NOMO-1 treated with DMSO at 0.1 percent for 48 hours (cell line): Measurements from ENCODE around the gene LRRC28.

Experiments
- DNase-seq: peaks from one replicate; lab custom pipeline; 2025; ENCODE audit not compliant: unreplicated experiment; lab: John Stamatoyannopoulos, UW

Gene LRRC28

GRCh38 chr15:99341786-99342185 is 90.5 kb downstream of the LRRC28 start:
- no peak for DNase-seq

GRCh38 chr15:99343208-99343607 is 91.9 kb downstream of the LRRC28 start:
- DNase-seq = no peak

GRCh38 chr15:99343881-99344551 is 92.7 kb downstream of the LRRC28 start:
- DNase-seq = no peak

- no peak for DNase-seq
These were observed 93.4 kb downstream of the LRRC28 start for GRCh38 chr15:99344639-99345038.

- no peak for DNase-seq
These were observed 94.0 kb downstream of the LRRC28 start for GRCh38 chr15:99345242-99345641.

GRCh38 chr15:99345832-99346462 is 94.7 kb downstream of the LRRC28 start:
- no peak for DNase-seq

GRCh38 chr15:99347574-99347973 is 96.3 kb downstream of the LRRC28 start:
- DNase-seq = no peak

- no peak for DNase-seq
These were observed 97.1 kb downstream of the LRRC28 start for GRCh38 chr15:99348412-99348811.

- DNase-seq = no peak
These were observed 99.1 kb downstream of the LRRC28 start for GRCh38 chr15:99350408-99350807.

GRCh38 chr15:99359769-99360168 is 108.5 kb downstream of the LRRC28 start:
- DNase-seq = peak; percentile 15

GRCh38 chr15:99361545-99362185 is 110.4 kb downstream of the LRRC28 start:
- no peak for DNase-seq

GRCh38 chr15:99365242-99365641 is 114.0 kb downstream of the LRRC28 start:
- DNase-seq = no peak

- no peak for DNase-seq
These were observed 114.7 kb downstream of the LRRC28 start for GRCh38 chr15:99366013-99366412.

- no peak for DNase-seq
These were observed 117.5 kb downstream of the LRRC28 start for GRCh38 chr15:99368743-99369142.

GRCh38 chr15:99369196-99369595 is 117.9 kb downstream of the LRRC28 start:
- DNase-seq = no peak

GRCh38 chr15:99371180-99372103 is 120.2 kb downstream of the LRRC28 start:
- DNase-seq = no peak

- DNase-seq = no peak
These were observed 133.9 kb downstream of the LRRC28 start for GRCh38 chr15:99385005-99385669.

GRCh38 chr15:99385865-99386264 is 134.6 kb downstream of the LRRC28 start:
- DNase-seq = no peak

GRCh38 chr15:99386391-99386790 is 135.1 kb downstream of the LRRC28 start:
- no peak for DNase-seq

GRCh38 chr15:99387421-99388168 is 136.3 kb downstream of the LRRC28 start:
- no peak for DNase-seq
